Measurements from ENCODE around the gene KCNG2.

The KCNG2 gene

DNA sequence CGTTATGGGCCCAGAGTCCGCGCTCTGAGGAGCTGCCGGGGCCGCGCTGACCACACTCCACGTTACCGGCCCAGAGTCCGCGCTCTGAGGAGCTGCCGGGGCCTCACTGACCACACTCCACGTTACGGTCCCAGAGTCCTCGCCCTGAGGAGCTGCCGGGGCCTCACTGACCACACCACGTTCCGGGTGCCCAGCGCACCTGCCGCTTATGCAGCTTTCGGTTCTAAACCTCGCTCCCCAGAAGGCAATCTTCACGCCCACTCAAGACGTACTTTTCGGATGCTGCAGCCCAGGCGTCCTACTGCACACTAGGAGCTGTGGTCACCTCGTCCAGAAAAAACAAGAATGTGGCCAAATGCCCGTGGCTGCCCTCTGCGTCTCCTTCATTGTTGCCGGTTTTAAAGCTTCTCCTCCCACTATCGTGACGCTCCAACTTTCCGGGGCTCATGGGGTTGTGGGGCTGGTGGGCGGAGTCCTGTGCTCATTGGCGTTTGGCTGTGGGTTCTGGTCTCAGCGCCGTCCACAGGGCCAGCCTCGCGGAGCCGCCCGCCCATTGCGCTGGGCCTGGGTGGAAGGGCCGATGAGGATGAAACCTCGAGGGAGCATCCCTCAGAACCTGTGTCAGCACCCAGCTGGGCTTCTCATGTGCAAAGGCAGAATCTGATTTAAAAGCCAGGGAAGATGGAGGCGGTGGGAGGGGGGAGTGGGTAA, 11.9 kb downstream of the KCNG2 start:
- Histone ChIP-seq H3K4me1 (ENCODE audit: control insufficient read depth, insufficient read depth, low read length, unreplicated experiment) (no peaks in the 10 kb centered on the region), H3K4me3 (ENCODE audit: low read depth, low read length) (no peak overlapping the region), H3K27me3 (ENCODE audit: insufficient read depth, low read length) (peaks cover 15% of the 10 kb centered on the region), H3K79me2 (ENCODE audit: control insufficient read depth, insufficient read depth, low read length, unreplicated experiment) (no peaks in the 10 kb centered on the region), H3K27ac (ENCODE audit: low read depth, low read length) (no peak overlapping the region), H3K36me3 (ENCODE audit: insufficient read depth, low read length) (no peaks in the 10 kb centered on the region), H2AFZ (ENCODE audit: low read length, unreplicated experiment) (no peak overlapping the region)

GRCh38 chr18:79812052-79812451, 14.3 kb downstream of the KCNG2 start:
- H3K4me1 ChIP-seq (ENCODE audit: control insufficient read depth, insufficient read depth, low read length, unreplicated experiment), result no peaks in the 10 kb centered on the region
- H3K4me3 ChIP-seq (ENCODE audit: low read depth, low read length), result no peak overlapping the region
- no peaks in the 10 kb centered on the region for H3K79me2 ChIP-seq (ENCODE audit: control insufficient read depth, insufficient read depth, low read length, unreplicated experiment)
- H3K36me3 ChIP-seq (ENCODE audit: insufficient read depth, low read length), result no peaks in the 10 kb centered on the region
- H3K27me3 ChIP-seq (ENCODE audit: insufficient read depth, low read length), result peaks cover 23% of the 10 kb centered on the region
- no peak overlapping the region for H2AFZ ChIP-seq (ENCODE audit: low read length, unreplicated experiment)
- no peak overlapping the region for H3K27ac ChIP-seq (ENCODE audit: low read depth, low read length)

DNA sequence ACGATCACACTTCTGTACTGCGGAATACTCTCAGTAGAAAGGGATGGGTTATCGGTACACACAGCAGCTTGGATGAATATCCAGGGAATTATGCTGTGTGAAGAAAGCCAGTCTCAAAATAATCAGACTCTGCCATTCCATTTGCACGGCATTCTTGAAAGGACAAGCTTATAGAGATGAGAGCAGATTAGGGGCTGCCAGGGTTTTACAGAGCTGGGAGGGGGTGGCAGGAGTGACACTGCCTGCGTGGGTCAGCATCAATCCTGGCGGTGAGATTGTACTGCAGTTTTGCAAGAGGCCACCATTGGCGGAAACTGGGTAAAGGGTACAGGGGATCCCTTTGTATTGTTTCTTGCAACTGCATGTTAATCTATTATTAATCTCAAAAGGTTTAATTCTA, 16.6 kb downstream of the KCNG2 start:
- Histone ChIP-seq H3K27ac (ENCODE audit: low read depth, low read length) (no peak overlapping the region), H3K4me1 (ENCODE audit: control insufficient read depth, insufficient read depth, low read length, unreplicated experiment) (peaks cover 7% of the 10 kb centered on the region), H3K4me3 (ENCODE audit: low read depth, low read length) (no peak overlapping the region), H3K36me3 (ENCODE audit: insufficient read depth, low read length) (no peaks in the 10 kb centered on the region), H2AFZ (ENCODE audit: low read length, unreplicated experiment) (no peak overlapping the region), H3K27me3 (ENCODE audit: insufficient read depth, low read length) (peaks cover 23% of the 10 kb centered on the region), H3K79me2 (ENCODE audit: control insufficient read depth, insufficient read depth, low read length, unreplicated experiment) (no peaks in the 10 kb centered on the region)

GRCh38 chr18:79815657-79816056, 17.9 kb downstream of the KCNG2 start:
- Histone ChIP-seq H3K4me1 (ENCODE audit: control insufficient read depth, insufficient read depth, low read length, unreplicated experiment) (peaks cover 7% of the 10 kb centered on the region), H2AFZ (ENCODE audit: low read length, unreplicated experiment) (no peak overlapping the region), H3K79me2 (ENCODE audit: control insufficient read depth, insufficient read depth, low read length, unreplicated experiment) (no peaks in the 10 kb centered on the region), H3K36me3 (ENCODE audit: insufficient read depth, low read length) (no peaks in the 10 kb centered on the region), H3K27ac (ENCODE audit: low read depth, low read length) (no peak overlapping the region), H3K4me3 (ENCODE audit: low read depth, low read length) (no peak overlapping the region), H3K27me3 (ENCODE audit: insufficient read depth, low read length) (peaks cover 25% of the 10 kb centered on the region)

- H3K79me2 ChIP-seq (ENCODE audit: control insufficient read depth, insufficient read depth, low read length, unreplicated experiment), result no peaks in the 10 kb centered on the region
- peaks cover 7% of the 10 kb centered on the region for H3K4me1 ChIP-seq (ENCODE audit: control insufficient read depth, insufficient read depth, low read length, unreplicated experiment)
- no peak overlapping the region for H3K27ac ChIP-seq (ENCODE audit: low read depth, low read length)
- no peak overlapping the region for H3K4me3 ChIP-seq (ENCODE audit: low read depth, low read length)
- peaks cover 25% of the 10 kb centered on the region for H3K27me3 ChIP-seq (ENCODE audit: insufficient read depth, low read length)
- no peak overlapping the region for H2AFZ ChIP-seq (ENCODE audit: low read length, unreplicated experiment)
- H3K36me3 ChIP-seq (ENCODE audit: insufficient read depth, low read length), result no peaks in the 10 kb centered on the region
Observed at GRCh38 chr18:79816092-79816491, 18.4 kb downstream of the KCNG2 start.

DNA sequence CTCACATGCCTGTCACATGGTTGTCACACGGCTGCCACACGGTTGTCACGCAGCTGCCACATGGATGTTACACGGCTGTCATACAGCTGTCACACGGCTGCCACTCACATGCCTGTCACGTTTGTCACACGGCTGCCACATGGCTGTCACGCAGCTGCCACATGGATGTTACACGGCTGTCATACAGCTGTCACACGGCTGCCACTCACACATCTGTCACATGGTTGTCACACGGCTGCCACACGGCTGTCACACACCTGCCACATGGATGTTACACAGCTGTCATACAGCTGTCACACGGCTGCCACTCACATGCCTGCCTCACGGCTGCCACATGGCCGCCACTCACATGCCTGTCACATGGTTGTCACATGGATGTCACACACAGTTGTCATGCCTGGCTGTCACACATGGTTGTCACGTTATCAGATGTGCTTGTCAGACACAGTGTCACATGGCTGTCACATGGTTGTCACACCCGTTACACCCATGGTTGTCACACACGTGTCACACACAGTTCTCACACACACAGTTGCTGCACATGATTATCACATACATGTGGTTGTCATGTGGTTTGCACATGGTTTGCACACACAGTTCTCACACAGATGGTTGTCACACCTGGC, 19.4 kb downstream of the KCNG2 start:
- no peaks in the 10 kb centered on the region for H3K36me3 ChIP-seq (ENCODE audit: insufficient read depth, low read length)
- H3K4me3 ChIP-seq (ENCODE audit: low read depth, low read length), result no peak overlapping the region
- H3K4me1 ChIP-seq (ENCODE audit: control insufficient read depth, insufficient read depth, low read length, unreplicated experiment), result peaks cover 7% of the 10 kb centered on the region
- no peaks in the 10 kb centered on the region for H3K79me2 ChIP-seq (ENCODE audit: control insufficient read depth, insufficient read depth, low read length, unreplicated experiment)
- H2AFZ ChIP-seq (ENCODE audit: low read length, unreplicated experiment), result no peak overlapping the region
- H3K27me3 ChIP-seq (ENCODE audit: insufficient read depth, low read length), result peaks cover 25% of the 10 kb centered on the region
- no peak overlapping the region for H3K27ac ChIP-seq (ENCODE audit: low read depth, low read length)

- H3K27me3 ChIP-seq (ENCODE audit: insufficient read depth, low read length), result peaks cover 25% of the 10 kb centered on the region
Observed at GRCh38 chr18:79817607-79817998, 19.9 kb downstream of the KCNG2 start.

GRCh38 chr18:79818036-79818435, 20.3 kb downstream of the KCNG2 start:
- H3K4me1 ChIP-seq (ENCODE audit: control insufficient read depth, insufficient read depth, low read length, unreplicated experiment), result peaks cover 7% of the 10 kb centered on the region
- H3K4me3 ChIP-seq (ENCODE audit: low read depth, low read length), result no peak overlapping the region
- no peaks in the 10 kb centered on the region for H3K79me2 ChIP-seq (ENCODE audit: control insufficient read depth, insufficient read depth, low read length, unreplicated experiment)
- no peaks in the 10 kb centered on the region for H3K36me3 ChIP-seq (ENCODE audit: insufficient read depth, low read length)
- H3K27me3 ChIP-seq (ENCODE audit: insufficient read depth, low read length), result peaks cover 25% of the 10 kb centered on the region
- H2AFZ ChIP-seq (ENCODE audit: low read length, unreplicated experiment), result no peak overlapping the region
- H3K27ac ChIP-seq (ENCODE audit: low read depth, low read length), result no peak overlapping the region

More at GRCh38 chr18:79817607-79817998, 19.9 kb downstream of the KCNG2 start:
- Histone ChIP-seq H3K79me2 (ENCODE audit: control insufficient read depth, insufficient read depth, low read length, unreplicated experiment) (no peaks in the 10 kb centered on the region), H3K36me3 (ENCODE audit: insufficient read depth, low read length) (no peaks in the 10 kb centered on the region), H3K4me3 (ENCODE audit: low read depth, low read length) (no peak overlapping the region), H2AFZ (ENCODE audit: low read length, unreplicated experiment) (no peak overlapping the region), H3K4me1 (ENCODE audit: control insufficient read depth, insufficient read depth, low read length, unreplicated experiment) (peaks cover 7% of the 10 kb centered on the region), H3K27ac (ENCODE audit: low read depth, low read length) (no peak overlapping the region)

GRCh38 chr18:79818631-79819030, 20.9 kb downstream of the KCNG2 start:
- Histone ChIP-seq H3K4me3 (ENCODE audit: low read depth, low read length) (no peak overlapping the region), H3K4me1 (ENCODE audit: control insufficient read depth, insufficient read depth, low read length, unreplicated experiment) (peaks cover 7% of the 10 kb centered on the region), H3K27me3 (ENCODE audit: insufficient read depth, low read length) (peaks cover 19% of the 10 kb centered on the region), H2AFZ (ENCODE audit: low read length, unreplicated experiment) (no peak overlapping the region), H3K79me2 (ENCODE audit: control insufficient read depth, insufficient read depth, low read length, unreplicated experiment) (no peaks in the 10 kb centered on the region), H3K27ac (ENCODE audit: low read depth, low read length) (no peak overlapping the region), H3K36me3 (ENCODE audit: insufficient read depth, low read length) (no peaks in the 10 kb centered on the region)

DNA sequence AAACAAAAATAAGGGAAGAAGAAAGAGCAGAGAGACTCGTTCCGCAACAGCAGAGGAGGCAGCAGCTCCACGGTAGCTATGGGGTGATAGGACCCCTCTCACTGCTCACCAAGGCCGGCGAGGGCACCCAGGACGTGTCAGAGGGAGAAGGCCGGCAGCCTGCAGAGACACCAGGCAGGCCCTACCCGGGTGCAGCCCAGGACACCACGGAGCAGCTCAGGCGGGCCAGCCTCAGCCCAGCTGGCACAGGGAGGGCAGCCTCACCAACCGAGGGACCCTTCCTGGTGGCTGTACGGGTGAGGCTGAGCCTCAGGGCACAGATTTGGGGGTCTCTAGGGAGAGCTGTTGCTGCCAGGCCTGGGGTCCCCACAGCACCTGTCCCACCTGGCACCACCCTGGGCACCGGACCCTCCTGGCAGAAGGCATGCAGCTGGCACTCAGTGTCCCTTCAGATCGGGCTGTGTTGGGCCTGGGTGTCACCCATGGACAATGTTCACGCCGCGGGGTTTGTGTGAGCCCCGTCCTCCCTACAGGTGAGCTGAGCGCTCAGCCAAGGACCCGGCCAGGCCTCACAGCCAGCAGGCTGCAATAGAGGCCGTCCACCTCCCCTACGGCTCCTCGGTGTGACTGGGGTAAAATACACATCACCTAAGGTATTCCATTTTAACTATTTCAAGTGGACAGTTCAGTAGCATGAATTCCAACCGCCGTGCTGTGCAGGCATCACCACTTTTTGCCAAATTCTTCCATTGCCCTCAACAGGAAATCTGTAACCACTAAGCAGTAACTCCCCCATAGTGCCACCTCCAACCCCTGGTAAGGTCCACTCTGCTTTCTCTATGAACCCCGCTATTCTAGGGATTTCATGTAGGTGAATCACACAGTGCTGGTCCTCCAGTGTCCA, 21.6 kb downstream of the KCNG2 start:
- Histone ChIP-seq H3K79me2 (ENCODE audit: control insufficient read depth, insufficient read depth, low read length, unreplicated experiment) (no peaks in the 10 kb centered on the region), H3K36me3 (ENCODE audit: insufficient read depth, low read length) (no peaks in the 10 kb centered on the region), H3K27ac (ENCODE audit: low read depth, low read length) (no peak overlapping the region), H3K4me3 (ENCODE audit: low read depth, low read length) (no peak overlapping the region), H3K27me3 (ENCODE audit: insufficient read depth, low read length) (peaks cover 13% of the 10 kb centered on the region), H3K4me1 (ENCODE audit: control insufficient read depth, insufficient read depth, low read length, unreplicated experiment) (peaks cover 7% of the 10 kb centered on the region), H2AFZ (ENCODE audit: low read length, unreplicated experiment) (no peak overlapping the region)

All from ACC112 (cell line).